Islet of Langerhans (tissue), 1 donor: ENCODE data around the gene PAPSS1.
"Not testable (repeated sequence)": the region's sequence is repeated elsewhere in the genome, so short reads cannot be mapped to it uniquely, and the experiment has no call there.

Source experiments
- FAIRE-seq: peaks from one replicate; lab custom pipeline; 2011; peaks lifted over from hg19 to GRCh38; lab: Jason Lieb, UNC

The PAPSS1 gene

GRCh38 chr4:107689912-107690587, 30.0 kb downstream of the PAPSS1 start:
- FAIRE-seq: no peak

GRCh38 chr4:107688421-107688820, 31.6 kb downstream of the PAPSS1 start:
- FAIRE-seq: no peak

- FAIRE-seq: peak; percentile 30
These were observed 34.3 kb downstream of the PAPSS1 start for GRCh38 chr4:107685740-107686139.

GRCh38 chr4:107683873-107684272, 36.2 kb downstream of the PAPSS1 start:
- FAIRE-seq: no peak

- no peak for FAIRE-seq
These were observed 37.7 kb downstream of the PAPSS1 start for GRCh38 chr4:107682306-107682705.

GRCh38 chr4:107669068-107669467, 51.0 kb downstream of the PAPSS1 start:
- FAIRE-seq: no peak

GRCh38 chr4:107666134-107666533, 53.9 kb downstream of the PAPSS1 start:
- peak; percentile 97 for FAIRE-seq

GRCh38 chr4:107665001-107665400, 55.0 kb downstream of the PAPSS1 start:
- FAIRE-seq: no peak

- FAIRE-seq: no peak
These were observed 61.4 kb downstream of the PAPSS1 start for GRCh38 chr4:107658400-107659336.

- FAIRE-seq: no peak
These were observed 64.7 kb downstream of the PAPSS1 start for GRCh38 chr4:107655289-107655688.

- no peak for FAIRE-seq
These were observed 65.3 kb downstream of the PAPSS1 start for GRCh38 chr4:107654694-107655093.

- FAIRE-seq: not testable (repeated sequence)
These were observed 68.6 kb downstream of the PAPSS1 start for GRCh38 chr4:107651408-107651807.

GRCh38 chr4:107650251-107650650, 69.8 kb downstream of the PAPSS1 start:
- FAIRE-seq: no peak

GRCh38 chr4:107648178-107648991, 71.6 kb downstream of the PAPSS1 start:
- FAIRE-seq: no peak

- no peak for FAIRE-seq
These were observed 72.4 kb downstream of the PAPSS1 start for GRCh38 chr4:107647591-107647990.

- no peak for FAIRE-seq
These were observed 74.4 kb downstream of the PAPSS1 start for GRCh38 chr4:107645604-107646003.

- FAIRE-seq: no peak
These were observed 77.0 kb downstream of the PAPSS1 start for GRCh38 chr4:107643021-107643420.

- FAIRE-seq: no peak
These were observed 79.2 kb downstream of the PAPSS1 start for GRCh38 chr4:107640878-107641277.

- FAIRE-seq: no peak
These were observed 79.8 kb downstream of the PAPSS1 start for GRCh38 chr4:107640197-107640596.

- FAIRE-seq: no peak
These were observed 84.3 kb downstream of the PAPSS1 start for GRCh38 chr4:107635735-107636134.

- FAIRE-seq: no peak
These were observed 88.5 kb downstream of the PAPSS1 start for GRCh38 chr4:107631560-107631959.

GRCh38 chr4:107630185-107630705, 89.8 kb downstream of the PAPSS1 start:
- FAIRE-seq: peak; percentile 55
